GM18502 (cell line): ENCODE results near the gene EPM2A.

Experiments used
- ATAC-seq: cut with Tn5 transposase; IDR thresholded peaks from one replicate; pipeline ENCODE4 v1.9.1; 2021; ENCODE audit warnings: mild to moderate bottlenecking; ENCODE audit not compliant: unreplicated experiment, poor library complexity

EPM2A gene

DNA sequence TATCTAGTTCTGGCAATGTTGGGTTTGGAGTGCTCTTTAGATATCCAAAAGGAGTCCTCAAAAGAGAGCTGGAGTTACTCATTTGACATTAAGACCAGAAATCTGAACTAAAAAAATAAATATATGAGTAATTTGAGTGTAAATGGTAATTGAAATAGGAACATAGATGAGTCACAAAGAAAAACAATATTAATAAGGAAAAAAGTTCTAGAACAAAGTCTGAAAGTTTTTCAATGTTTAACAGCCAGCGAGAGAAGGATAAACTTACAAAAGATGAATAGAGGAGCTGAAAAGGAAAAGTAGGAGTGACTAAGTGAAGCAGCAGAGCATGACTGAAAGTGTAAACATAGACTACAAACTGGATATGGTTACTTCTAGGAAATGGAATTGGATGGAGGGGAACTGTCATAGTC is 46.8 kb downstream of the EPM2A start:
- no peak for ATAC-seq

DNA sequence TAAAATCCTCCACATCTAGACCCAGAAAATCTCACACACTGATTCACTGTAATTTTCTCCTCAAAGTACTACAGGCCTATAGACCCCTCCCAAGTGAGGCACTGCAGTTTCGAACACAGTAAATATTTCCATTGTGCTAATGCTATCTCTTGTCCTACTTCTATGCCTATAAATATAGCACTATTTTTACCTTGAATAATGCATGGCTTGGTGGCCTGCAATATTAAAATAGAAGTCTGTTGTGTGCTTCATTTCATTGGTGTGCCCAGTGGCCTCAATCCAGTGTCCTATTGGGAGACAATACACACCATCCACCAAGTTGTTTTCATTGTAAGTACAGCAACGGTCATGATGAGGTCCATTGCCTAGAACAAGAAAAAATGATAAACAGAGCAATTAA is 49.4 kb downstream of the EPM2A start:
- no peak for ATAC-seq

- ATAC-seq, result no peak
Measured at GRCh38 chr6:145681965-145682364, 53.4 kb downstream of the EPM2A start.

- no peak for ATAC-seq
Measured at GRCh38 chr6:145673504-145673903, 61.8 kb downstream of the EPM2A start.

DNA sequence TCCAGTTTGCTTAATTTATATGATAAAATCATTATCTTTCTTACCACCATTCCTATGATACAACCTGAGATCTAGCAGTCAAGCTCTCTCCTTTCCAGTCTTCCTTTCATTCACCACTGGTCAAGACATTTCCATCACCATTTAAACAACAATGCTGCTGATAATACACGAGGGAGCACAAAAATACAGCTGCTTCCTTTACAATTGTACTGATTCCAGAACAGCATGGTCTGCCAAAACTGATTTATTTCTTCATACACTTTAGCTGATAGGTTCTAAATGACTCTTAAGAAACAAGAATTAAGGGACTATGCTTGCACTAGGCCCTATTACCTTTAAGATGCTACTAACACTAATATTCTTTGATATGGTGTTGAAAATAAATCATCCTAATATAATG is 65.0 kb downstream of the EPM2A start:
- ATAC-seq, result no peak

DNA sequence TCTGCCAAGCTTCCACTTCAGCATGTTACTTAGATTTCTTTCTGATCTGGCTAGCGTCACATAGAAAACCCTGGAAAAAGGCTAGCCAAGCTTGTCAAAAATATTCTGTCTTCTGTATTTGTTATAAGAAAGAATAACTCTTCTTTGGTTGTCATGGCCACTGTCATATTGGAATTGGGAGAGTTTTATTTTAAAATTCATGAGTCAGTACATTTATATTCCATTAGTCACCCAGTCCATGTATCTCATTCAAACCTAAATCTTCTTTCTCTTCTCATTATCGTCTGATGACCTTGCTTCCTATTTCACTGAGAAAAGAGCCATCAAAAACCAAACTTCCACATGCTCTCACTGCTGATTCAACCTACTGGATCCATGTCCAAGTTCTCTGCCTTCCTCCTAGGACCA is 65.7 kb downstream of the EPM2A start:
- ATAC-seq, result no peak

- no peak for ATAC-seq
Measured at GRCh38 chr6:145668844-145669243, 66.5 kb downstream of the EPM2A start.

DNA sequence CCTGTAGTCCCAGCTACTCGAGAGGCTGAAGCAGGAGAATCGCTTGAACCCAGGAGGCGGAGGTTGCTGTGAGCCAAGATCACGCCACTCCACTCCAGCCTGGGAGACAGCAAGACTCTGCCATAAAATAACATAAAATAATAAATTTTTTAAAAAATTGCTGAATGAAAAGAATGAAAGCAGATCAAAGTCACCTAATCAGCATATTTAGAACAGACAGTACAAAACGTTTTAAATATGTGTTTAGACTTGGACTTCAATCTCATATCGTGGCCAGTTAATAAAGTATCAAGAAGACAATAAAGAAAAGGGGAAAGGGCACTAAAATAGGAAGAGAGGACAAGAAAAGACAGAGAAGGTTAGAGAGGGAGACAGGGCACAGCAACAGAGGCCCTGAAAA is 74.6 kb downstream of the EPM2A start:
- ATAC-seq, result no peak

DNA sequence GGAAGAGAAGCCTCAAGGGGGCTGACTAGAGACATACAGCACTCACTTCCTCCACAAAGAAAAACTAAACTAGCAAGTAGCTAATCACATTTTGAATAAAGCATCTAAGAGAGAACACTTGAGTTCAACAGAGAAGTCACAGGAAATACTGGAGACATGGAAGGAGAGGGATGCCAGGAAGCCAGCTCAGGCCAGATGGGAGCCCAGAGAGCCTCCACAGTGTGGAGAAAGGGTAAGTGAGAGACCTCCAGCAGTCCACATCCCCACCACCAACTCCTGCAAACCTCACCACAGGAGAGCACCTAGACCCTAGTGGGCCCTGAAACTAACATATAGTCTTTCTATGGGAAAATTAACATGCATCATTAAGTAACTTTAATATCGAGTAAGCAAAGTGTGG is 79.2 kb downstream of the EPM2A start:
- ATAC-seq, result no peak

- ATAC-seq, result no peak
Measured at GRCh38 chr6:145652572-145652971, 82.7 kb downstream of the EPM2A start.

DNA sequence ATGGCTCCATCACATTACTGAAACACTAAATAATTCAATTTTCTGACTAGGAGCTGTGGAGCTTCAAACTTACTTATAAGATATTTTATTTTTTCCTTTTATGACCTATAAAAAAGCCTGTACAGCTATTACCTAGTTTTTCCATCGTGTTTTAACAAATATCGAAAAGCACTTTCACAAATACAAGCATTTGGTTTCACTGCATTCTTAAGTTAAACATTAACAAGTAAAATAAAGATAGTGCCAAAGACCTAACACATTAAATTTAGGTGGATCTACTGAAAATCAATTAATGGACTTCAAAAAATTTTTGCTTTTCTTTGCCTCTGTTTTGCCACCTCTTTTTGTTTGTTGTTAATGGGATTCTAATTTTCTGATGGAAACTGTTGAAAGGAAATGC is 83.3 kb downstream of the EPM2A start:
- no peak for ATAC-seq

DNA sequence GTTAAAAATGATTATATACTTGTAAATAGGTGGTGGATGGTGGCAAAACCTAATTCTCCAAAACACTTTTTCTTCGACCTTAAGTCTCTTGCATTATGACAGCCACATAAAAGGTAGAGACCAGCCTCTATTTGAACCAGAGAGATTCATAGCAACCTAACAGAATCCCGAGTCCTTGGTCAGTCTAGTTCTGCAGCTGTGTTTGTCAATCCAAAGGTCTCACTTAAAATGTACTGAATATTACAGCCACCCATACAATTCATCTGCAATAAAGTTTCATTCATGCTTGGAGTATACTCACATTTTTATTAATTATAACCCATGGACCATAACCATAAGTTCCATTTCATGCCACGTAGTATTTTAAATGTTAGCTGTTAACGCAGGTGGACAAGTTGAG is 87.2 kb downstream of the EPM2A start:
- ATAC-seq, result no peak

DNA sequence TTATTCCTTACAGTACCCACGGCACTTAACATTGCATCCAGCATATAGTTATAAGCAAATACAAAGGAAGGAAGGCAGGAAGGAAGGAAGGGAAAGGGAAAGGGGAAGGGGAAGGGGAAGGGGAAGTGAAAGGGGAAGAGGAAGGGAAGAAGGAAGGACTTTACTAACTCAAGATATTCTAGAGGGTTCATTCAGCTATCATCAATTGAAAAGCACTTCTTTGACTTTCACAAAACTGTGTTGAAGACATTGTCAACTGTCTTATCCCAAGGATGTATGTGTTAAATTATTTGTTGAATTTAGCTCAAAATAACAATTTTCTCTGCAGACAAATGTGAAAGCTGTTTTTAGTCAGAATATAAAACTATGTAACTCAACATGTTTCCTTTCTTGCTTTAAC is 87.7 kb downstream of the EPM2A start:
- no peak for ATAC-seq

DNA sequence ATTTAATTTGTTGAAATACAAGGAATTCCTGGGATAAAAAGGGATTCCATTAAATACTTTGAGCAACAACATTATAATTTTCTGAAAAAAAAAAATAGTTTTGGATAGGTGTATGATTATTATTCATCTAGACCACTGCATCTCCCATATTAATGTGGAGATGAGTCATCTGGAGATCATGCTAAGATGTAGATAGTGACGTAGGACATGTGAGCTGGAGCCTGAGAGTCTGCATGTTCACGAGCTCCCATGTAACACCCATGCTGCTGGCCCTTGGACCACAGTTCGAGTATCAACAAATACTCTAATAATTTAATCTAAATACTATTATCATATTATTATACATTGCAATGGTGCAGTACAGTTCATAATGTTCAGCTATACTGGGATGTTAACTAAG is 91.6 kb downstream of the EPM2A start:
- no peak for ATAC-seq

DNA sequence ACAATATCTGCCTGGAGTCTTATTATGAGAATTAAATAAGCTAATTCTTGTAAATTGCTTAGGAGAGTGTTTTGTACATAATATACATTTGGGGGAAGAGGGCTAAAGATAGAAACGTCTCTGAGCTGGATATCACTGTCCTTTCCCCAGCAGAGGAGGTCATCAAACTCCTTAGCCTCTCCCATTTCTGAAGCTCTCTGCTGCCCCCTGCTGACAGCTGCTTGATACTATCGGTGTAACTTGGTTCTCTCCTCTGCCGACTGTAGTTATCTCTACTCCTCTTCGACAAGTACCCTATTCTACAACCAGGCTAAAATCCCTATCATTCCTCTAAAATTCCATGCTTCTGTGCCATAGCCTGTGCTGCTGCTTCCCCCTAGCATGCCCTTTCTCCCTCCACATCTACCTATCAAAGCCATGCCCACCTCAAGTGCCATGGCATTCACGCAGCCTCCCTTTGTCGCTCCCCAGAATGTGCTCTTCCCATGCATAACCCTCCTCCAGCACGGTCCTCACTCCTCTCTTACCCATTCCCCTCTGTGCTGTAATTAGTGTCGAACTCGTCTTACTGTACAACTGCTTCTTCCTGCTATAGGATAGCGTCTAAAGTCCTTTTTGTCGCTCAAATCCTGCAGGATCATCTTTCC is 101.2 kb downstream of the EPM2A start:
- peak; percentile 91 for ATAC-seq

DNA sequence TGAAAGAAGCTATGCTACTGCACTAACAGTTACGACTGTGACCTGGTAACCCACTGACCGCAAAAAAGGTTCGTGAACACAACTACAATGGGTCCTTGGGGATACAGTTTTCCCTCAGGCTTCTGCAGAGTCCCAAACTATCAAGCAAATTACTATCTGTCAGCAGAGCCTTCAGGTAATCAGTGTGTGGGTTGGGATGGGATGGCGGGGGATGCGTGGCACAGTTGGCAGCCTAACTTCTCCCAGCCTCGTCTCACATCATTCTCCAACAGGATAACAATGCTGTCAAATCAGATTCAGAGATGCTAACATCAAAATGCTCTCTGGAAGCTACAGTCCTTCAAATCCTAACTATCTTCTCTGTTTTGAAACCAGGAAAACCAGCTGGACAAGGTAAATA is 102.3 kb downstream of the EPM2A start:
- no peak for ATAC-seq

- no peak for ATAC-seq
Measured at GRCh38 chr6:145631374-145631773, 103.9 kb downstream of the EPM2A start.

DNA sequence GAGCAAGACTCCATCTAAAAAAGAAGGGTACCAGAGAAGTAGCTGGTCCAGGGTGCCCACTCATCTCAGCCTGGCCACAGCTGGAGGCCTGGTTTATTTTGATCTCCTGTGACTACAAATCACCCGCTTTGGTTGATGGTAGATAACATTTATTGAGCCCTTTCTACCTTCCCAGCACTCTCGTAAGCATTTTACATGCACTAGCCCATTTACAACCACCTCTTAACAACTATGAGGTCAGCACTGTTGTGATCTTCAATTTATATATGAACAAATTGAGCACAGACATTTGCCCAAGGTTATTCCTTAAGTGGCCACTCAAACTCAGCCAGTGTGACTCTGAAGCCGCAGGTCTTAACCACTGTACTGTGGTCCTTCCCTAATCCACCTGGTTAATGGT is 104.7 kb downstream of the EPM2A start:
- ATAC-seq, result no peak

- ATAC-seq, result no peak
Measured at GRCh38 chr6:145629478-145629877, 105.8 kb downstream of the EPM2A start.

GRCh38 chr6:145627451-145627850 is 107.9 kb downstream of the EPM2A start:
- ATAC-seq, result no peak

DNA sequence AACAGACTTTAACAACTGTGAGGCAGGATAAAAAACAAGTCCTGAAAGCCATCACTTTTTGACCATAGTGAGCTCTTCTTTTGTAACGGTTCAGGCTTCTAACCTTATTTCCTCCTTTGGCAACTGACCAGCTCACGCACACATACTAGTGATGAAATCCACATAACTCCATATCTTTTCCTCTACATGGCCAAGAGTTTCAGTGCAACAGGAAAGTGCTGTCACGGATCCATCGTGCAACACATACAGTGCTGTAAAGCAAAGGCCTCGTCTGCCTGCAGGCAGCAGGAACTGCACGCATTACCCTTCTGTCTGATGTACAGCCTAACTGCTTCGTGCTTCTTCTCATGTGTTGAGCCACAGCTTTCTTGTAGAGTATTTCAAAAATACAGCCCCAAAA is 108.5 kb downstream of the EPM2A start:
- no peak for ATAC-seq

DNA sequence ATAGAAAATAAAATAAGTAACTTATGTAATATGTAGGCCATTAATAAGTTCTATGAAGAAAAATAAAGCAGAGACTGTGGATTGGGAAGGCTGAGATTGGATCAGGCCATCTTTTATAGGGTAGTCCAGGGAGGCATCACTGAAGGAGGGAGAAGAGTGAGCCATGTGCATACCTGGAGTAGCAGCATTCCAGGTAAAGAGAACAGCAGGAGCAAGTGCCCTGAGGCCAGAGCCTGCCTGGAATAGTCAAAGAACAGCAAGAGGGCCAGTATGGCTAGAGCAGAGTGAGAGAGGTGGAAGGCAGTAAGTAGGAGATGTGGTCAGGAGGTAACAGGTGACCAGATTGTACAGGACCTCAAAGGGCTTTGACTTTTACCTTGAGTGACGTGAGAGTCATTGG is 112.1 kb downstream of the EPM2A start:
- ATAC-seq, result no peak

GRCh38 chr6:145621776-145622175 is 113.5 kb downstream of the EPM2A start:
- ATAC-seq, result peak; percentile 73
